Vagina (tissue), 2 donors: Measurements from ENCODE around the gene PSPN. TPM values are rescaled to one million over a fixed set of nuclear protein-coding genes. Genes with fewer than 3 reads are reported as not detected.
A peak's percentile ranks its signal among the peaks of the same experiment; 100 is the strongest.
"Not testable (repeated sequence)": the region's sequence is repeated elsewhere in the genome, so short reads cannot be mapped to it uniquely, and the experiment has no call there.

Experiments
- DNase-seq, 2 donors: peaks; one replicate each; pipeline ENCODE4 v3.0.0-alpha.2; 2017; ENCODE audit errors: extremely low spot score in 2 of 2
- H3K27ac ChIP-seq: fragments of 200-600 bp; sonication (generic); one replicate; pipeline ENCODE4 v1.5.1; 2019
- H3K27me3 ChIP-seq: fragments of 200-600 bp; sonication (generic); one replicate; pipeline ENCODE4 v1.5.1; 2019
- H3K36me3 ChIP-seq, 2 donors: fragments of 200-600 bp; sonication (generic); one replicate each; pipeline ENCODE4 v1.5.1; 2017 to 2019
- H3K4me1 ChIP-seq: fragments of 200-600 bp; sonication (generic); one replicate; pipeline ENCODE4 v1.5.1; 2019
- H3K4me3 ChIP-seq, 2 donors: fragments of 200-600 bp; sonication (generic); 1 replicate in 1 of 2; 2 replicates in 1 of 2; pipeline ENCODE4 v1.5.1; 2016 to 2019
- H3K9me3 ChIP-seq: fragments of 200-600 bp; sonication (generic); one replicate; pipeline ENCODE4 v1.5.1; 2019
- CTCF ChIP-seq, 3 experiments: fragments of 450-650 bp in 2 of 3; fragments of 200-600 bp in 1 of 3; sonication (generic) in 1 of 3; IDR thresholded peaks; one replicate each; pipeline ENCODE4 v1.5.1; 2017 to 2019; ENCODE audit warnings: antibody characterized with exemption in 3 of 3, mild to moderate bottlenecking in 2 of 3, moderate library complexity in 2 of 3
- POLR2A ChIP-seq, 2 donors: fragments of 450-650 bp; IDR thresholded peaks; one replicate each; pipeline ENCODE4 v1.6.1; 2017; ENCODE audit warnings: antibody characterized with exemption in 2 of 2, mild to moderate bottlenecking in 2 of 2, moderate library complexity in 2 of 2
- POLR2AphosphoS5 ChIP-seq, 2 donors: sonication (generic); formaldehyde crosslinking; IDR thresholded peaks; one replicate each; pipeline ENCODE4 v1.9.0; 2017; ENCODE audit warnings: antibody characterized with exemption in 2 of 2, mild to moderate bottlenecking in 2 of 2, low read depth in 1 of 2; ENCODE audit not compliant: insufficient read depth in 1 of 2
- intact Hi-C: fragments of 100-400 bp; cut with DNase I; formaldehyde crosslinking; loops from one replicate; pipeline ENCODE4 v1.15.1; 2023
- total RNA-seq: library from RNA; depleted of rRNA; stranded (reverse); fragments of >200 nt; gene quantifications from one replicate; pipeline ENCODE4 v1.2.3, GENCODE V29; 2016

PSPN gene
- total RNA-seq, 1 donor from 2014 or later = 0.25 TPM

- no peak for DNase-seq
- Histone ChIP-seq H3K4me3 (no peak overlapping the region), H3K27ac (no peak overlapping the region), H3K9me3 (no peaks in the 10 kb centered on the region), H3K36me3 (no peaks in the 10 kb centered on the region), H3K27me3 (no peaks in the 10 kb centered on the region), H3K4me1 (peaks cover 1% of the 10 kb centered on the region)
- no peak for TF ChIP-seq POLR2A (IDR thresholded peaks at IDR 0.05)
- TF ChIP-seq POLR2AphosphoS5 (IDR thresholded peaks at IDR 0.05; ENCODE audit: insufficient read depth in 1 of 2, low read depth in 1 of 2) = no peak
- intact Hi-C loops = no loop called here
Measured at GRCh38 chr19:6357174-6357573, 18.6 kb downstream of the PSPN start.

- H3K36me3 ChIP-seq, H3K27me3 ChIP-seq, intact Hi-C loops, H3K9me3 ChIP-seq, H3K27ac ChIP-seq, DNase-seq, H3K4me1 ChIP-seq, H3K4me3 ChIP-seq: not testable (repeated sequence)
Measured at GRCh38 chr19:6355321-6356040, 20.3 kb downstream of the PSPN start.

GRCh38 chr19:6354098-6354674 lies 21.5 kb downstream of the PSPN start:
- H3K9me3 ChIP-seq = no peaks in the 10 kb centered on the region
- no peak for TF ChIP-seq POLR2A (IDR thresholded peaks at IDR 0.05)
- TF ChIP-seq POLR2AphosphoS5 (IDR thresholded peaks at IDR 0.05; ENCODE audit: insufficient read depth in 1 of 2, low read depth in 1 of 2) = no peak
- TF ChIP-seq CTCF (IDR thresholded peaks at IDR 0.05) = peak in 2 of 3 experiments; percentile 20 to 24
- H3K27me3 ChIP-seq = no peaks in the 10 kb centered on the region
- no peak overlapping the region for H3K27ac ChIP-seq
- intact Hi-C loops = no loop called here
- H3K4me1 ChIP-seq = no peaks in the 10 kb centered on the region
- no peak overlapping the region for H3K4me3 ChIP-seq
- no peak for DNase-seq
- no peaks in the 10 kb centered on the region for H3K36me3 ChIP-seq

GRCh38 chr19:6352381-6353165 lies 23.2 kb downstream of the PSPN start:
- H3K27ac ChIP-seq = no peak overlapping the region
- intact Hi-C loops = no loop called here
- peak in 1 of 2 donors; percentile 41 for TF ChIP-seq POLR2AphosphoS5 (IDR thresholded peaks at IDR 0.05; ENCODE audit: insufficient read depth in 1 of 2, low read depth in 1 of 2)
- TF ChIP-seq CTCF (IDR thresholded peaks at IDR 0.05) = no peak

GRCh38 chr19:6350688-6351087 lies 25.0 kb downstream of the PSPN start:
- Histone ChIP-seq H3K36me3 (no peaks in the 10 kb centered on the region), H3K9me3 (no peaks in the 10 kb centered on the region), H3K4me1 (no peaks in the 10 kb centered on the region), H3K4me3 (no peak overlapping the region), H3K27ac (no peak overlapping the region), H3K27me3 (no peaks in the 10 kb centered on the region)
- intact Hi-C loops = no loop called here
- no peak for DNase-seq
- TF ChIP-seq POLR2AphosphoS5 (IDR thresholded peaks at IDR 0.05; ENCODE audit: insufficient read depth in 1 of 2, low read depth in 1 of 2) = no peak
- TF ChIP-seq POLR2A (IDR thresholded peaks at IDR 0.05) = no peak
- no peak for TF ChIP-seq CTCF (IDR thresholded peaks at IDR 0.05)

More at GRCh38 chr19:6352381-6353165, 23.2 kb downstream of the PSPN start:
- Histone ChIP-seq H3K27me3 (no peaks in the 10 kb centered on the region), H3K36me3 (no peaks in the 10 kb centered on the region), H3K4me3 (no peak overlapping the region), H3K4me1 (no peaks in the 10 kb centered on the region), H3K9me3 (no peaks in the 10 kb centered on the region)
- DNase-seq = no peak

- DNase-seq, H3K4me1 ChIP-seq, H3K27ac ChIP-seq, H3K4me3 ChIP-seq, H3K9me3 ChIP-seq, H3K36me3 ChIP-seq, H3K27me3 ChIP-seq, intact Hi-C loops: not testable (repeated sequence)
Measured at GRCh38 chr19:6349271-6349670, 26.5 kb downstream of the PSPN start.
